OCI-LY3 (cell line): Measurements from ENCODE around the gene RHBDL3.

Experiments used
- H2AFZ ChIP-seq: fragments of 200-600, 300-600 bp; shearing (Covaris generic); 2 replicates; pipeline ENCODE4 v1.6.0; 2014; ENCODE audit warnings: antibody characterized with exemption, low read depth, low read length
- H3K27ac ChIP-seq: fragments of 200-600, 300-600 bp; sonication (generic); 2 replicates; pipeline ENCODE4 v1.5.1; 2014; ENCODE audit warnings: mild to moderate bottlenecking, low read length, moderate library complexity, mixed read lengths
- H3K27me3 ChIP-seq: fragments of 200-600, 300-600 bp; sonication (generic); 2 replicates; pipeline ENCODE4 v1.6.1; 2014; ENCODE audit warnings: low read depth, low read length, mixed read lengths
- H3K36me3 ChIP-seq: fragments of 200-600, 300-600 bp; sonication (generic); replicated peaks from 2 replicates; pipeline ENCODE3; 2014; ENCODE audit warnings: low read depth, low read length, mixed read lengths
- H3K4me1 ChIP-seq: fragments of 300-600, 200-600 bp; sonication (generic); 2 replicates; pipeline ENCODE4 v1.6.1; 2014; ENCODE audit warnings: low read length, mixed read lengths
- H3K4me2 ChIP-seq: fragments of 200-600, 300-600 bp; sonication (generic); 2 replicates; pipeline ENCODE4 v1.6.1; 2014; ENCODE audit warnings: low read length, mixed read lengths
- H3K4me3 ChIP-seq: fragments of 300-600, 200-600 bp; sonication (generic); 2 replicates; pipeline ENCODE4 v1.5.1; 2014; ENCODE audit warnings: antibody characterized with exemption, mild to moderate bottlenecking, low read length, moderate library complexity
- H3K79me2 ChIP-seq: fragments of 300-600, 200-600 bp; shearing (Covaris generic); 2 replicates; pipeline ENCODE4 v1.6.1; 2014; ENCODE audit warnings: mild to moderate bottlenecking, low read length, mixed read lengths
- H3K9ac ChIP-seq: fragments of 300-600, 200-600 bp; shearing (Covaris generic); 2 replicates; pipeline ENCODE4 v1.6.0; 2014; ENCODE audit warnings: mild to moderate bottlenecking, low read length, moderate library complexity
- H3K9me3 ChIP-seq: fragments of 200-600, 300-600 bp; shearing (Covaris generic); 2 replicates; pipeline ENCODE4 v1.6.1; 2014; ENCODE audit warnings: low read length, mixed read lengths; ENCODE audit not compliant: insufficient read depth
- H4K20me1 ChIP-seq: fragments of 200-600, 300-600 bp; sonication (generic); 2 replicates; pipeline ENCODE4 v1.6.1; 2016; ENCODE audit warnings: low read length, mixed read lengths; ENCODE audit not compliant: insufficient read depth
- CTCF ChIP-seq: fragments of 200-600, 300-600 bp; sonication (generic); IDR thresholded peaks from 2 replicates; pipeline ENCODE4 v1.5.1; 2014; ENCODE audit warnings: antibody characterized with exemption, low read length, low read depth
- EZH2phosphoT487 ChIP-seq: fragments of 200-600 bp; shearing (Covaris generic); IDR thresholded peaks from 2 replicates; pipeline ENCODE4 v1.6.1; 2018; ENCODE audit warnings: antibody characterized with exemption, mixed run types, low read depth

Gene RHBDL3

GRCh38 chr17:32345951-32346600, 80.4 kb downstream of the RHBDL3 start:
- Histone ChIP-seq H3K4me3 (no peak overlapping the region), H3K36me3 (peaks cover 2% of the 10 kb centered on the region), H3K79me2 (peaks cover 25% of the 10 kb centered on the region), H3K27me3 (no peaks in the 10 kb centered on the region), H3K4me1 (peaks cover 11% of the 10 kb centered on the region; the same call in 1 of the 2 replicates), H2AFZ (no peak overlapping the region), H4K20me1 (peaks cover 3% of the 10 kb centered on the region), H3K9me3 (no peaks in the 10 kb centered on the region), H3K9ac (no peak overlapping the region), H3K4me2 (no peak overlapping the region), H3K27ac (no peak overlapping the region)
- no peak for TF ChIP-seq CTCF
- TF ChIP-seq EZH2phosphoT487: no peak

GRCh38 chr17:32348483-32348800, 82.8 kb downstream of the RHBDL3 start:
- Histone ChIP-seq H3K9me3 (no peaks in the 10 kb centered on the region), H3K4me1 (peaks cover 12% of the 10 kb centered on the region), H3K79me2 (peaks cover 44% of the 10 kb centered on the region), H3K27ac (no peak overlapping the region), H3K4me3 (no peak overlapping the region), H3K9ac (no peak overlapping the region), H4K20me1 (peaks cover 27% of the 10 kb centered on the region), H3K36me3 (peaks cover 21% of the 10 kb centered on the region), H3K4me2 (no peak overlapping the region), H2AFZ (no peak overlapping the region), H3K27me3 (no peaks in the 10 kb centered on the region)
- TF ChIP-seq CTCF (no peak), EZH2phosphoT487 (no peak)

- peak overlapping the region; percentile 92 for H3K4me3 ChIP-seq
- peak overlapping the region; percentile 94 for H3K9ac ChIP-seq
- peak overlapping the region; percentile 86 for H3K27ac ChIP-seq
- H4K20me1 ChIP-seq: peaks cover 35% of the 10 kb centered on the region
- H3K27me3 ChIP-seq: no peaks in the 10 kb centered on the region
- H2AFZ ChIP-seq: peak overlapping the region; percentile 50; the same call in 1 of the 2 replicates
- H3K4me2 ChIP-seq: peak overlapping the region; percentile 67
- H3K36me3 ChIP-seq: peaks cover 29% of the 10 kb centered on the region
- TF ChIP-seq EZH2phosphoT487: no peak
- TF ChIP-seq CTCF: no peak
- peaks cover 12% of the 10 kb centered on the region for H3K4me1 ChIP-seq
- H3K79me2 ChIP-seq: peaks cover 54% of the 10 kb centered on the region
- no peaks in the 10 kb centered on the region for H3K9me3 ChIP-seq
Measured at GRCh38 chr17:32349503-32349853, 83.8 kb downstream of the RHBDL3 start.

- Histone ChIP-seq H3K27ac (peak within 1 kb of the TSS; percentile 86), H3K9me3 (no peaks in the 10 kb centered on the region), H3K4me2 (peak within 1 kb of the TSS; percentile 67), H3K36me3 (peaks cover 34% of the 10 kb centered on the region), H2AFZ (peak within 1 kb of the TSS; percentile 50; the same call in 1 of the 2 replicates), H3K27me3 (no peaks in the 10 kb centered on the region), H4K20me1 (peaks cover 41% of the 10 kb centered on the region), H3K79me2 (peaks cover 60% of the 10 kb centered on the region), H3K4me1 (peaks cover 12% of the 10 kb centered on the region), H3K9ac (peak within 1 kb of the TSS; percentile 94), H3K4me3 (peak within 1 kb of the TSS; percentile 92)
- TF ChIP-seq EZH2phosphoT487: no peak
- no peak for TF ChIP-seq CTCF
Measured at GRCh38 chr17:32349854-32350665, 84.4 kb downstream of the RHBDL3 start, which contains the start of gene ZNF207. Gene ZNF207 (plus strand): TSS chr17:32350157. CDS start chr17:32350286, 129 bp downstream.
